Activated naive CD4-positive, alpha-beta T cell treated with anti-CD3 and anti-CD28 coated beads for 36 hours (primary cell): ENCODE measurements around the gene SNRPA. TPM values are rescaled to one million over a fixed set of nuclear protein-coding genes. Genes with fewer than 3 reads are reported as not detected.
"Not testable (repeated sequence)": the region's sequence is repeated elsewhere in the genome, so short reads cannot be mapped to it uniquely, and the experiment has no call there.

Source experiments
- CTCF ChIA-PET: fragments of 350-600 bp; sonication (Branson Sonifier 250); formaldehyde crosslinking; loops from one replicate; lab custom pipeline; 2021; ENCODE audit warnings: antibody characterized with exemption; lab: Charles Lee
- DNase-seq: peaks from one replicate; pipeline ENCODE4 v3.0.0-alpha.2; 2020
- H3K27ac Mint-ChIP-seq: one replicate; pipeline ENCODE4 v1.8.0; 2021; ENCODE audit warnings: mild to moderate bottlenecking, mixed read lengths
- H3K27me3 Mint-ChIP-seq: one replicate; pipeline ENCODE4 v1.8.0; 2021; ENCODE audit warnings: low read depth, mixed read lengths
- H3K36me3 Mint-ChIP-seq: one replicate; pipeline ENCODE4 v1.8.0; 2021; ENCODE audit warnings: low read depth, mixed read lengths
- H3K4me1 Mint-ChIP-seq: one replicate; pipeline ENCODE4 v1.8.0; 2021; ENCODE audit warnings: low read depth, mixed read lengths
- H3K4me3 Mint-ChIP-seq: one replicate; pipeline ENCODE4 v1.8.0; 2021; ENCODE audit warnings: mild to moderate bottlenecking, moderate library complexity, mixed read lengths
- H3K9me3 Mint-ChIP-seq: one replicate; pipeline ENCODE4 v1.8.0; 2021; ENCODE audit warnings: mixed read lengths
- intact Hi-C: fragments of 100-400 bp; cut with micrococcal nuclease; formaldehyde crosslinking; loops from one replicate; pipeline ENCODE4 v1.15.1; 2023
- total RNA-seq, 2 experiments: library from RNA; stranded (reverse); gene quantifications; one replicate each; pipeline ENCODE4 v1.2.3, GENCODE V29; 2021

SNRPA gene
- total RNA-seq, 2 experiments from 2014 or later: 264 to 312 TPM

DNA sequence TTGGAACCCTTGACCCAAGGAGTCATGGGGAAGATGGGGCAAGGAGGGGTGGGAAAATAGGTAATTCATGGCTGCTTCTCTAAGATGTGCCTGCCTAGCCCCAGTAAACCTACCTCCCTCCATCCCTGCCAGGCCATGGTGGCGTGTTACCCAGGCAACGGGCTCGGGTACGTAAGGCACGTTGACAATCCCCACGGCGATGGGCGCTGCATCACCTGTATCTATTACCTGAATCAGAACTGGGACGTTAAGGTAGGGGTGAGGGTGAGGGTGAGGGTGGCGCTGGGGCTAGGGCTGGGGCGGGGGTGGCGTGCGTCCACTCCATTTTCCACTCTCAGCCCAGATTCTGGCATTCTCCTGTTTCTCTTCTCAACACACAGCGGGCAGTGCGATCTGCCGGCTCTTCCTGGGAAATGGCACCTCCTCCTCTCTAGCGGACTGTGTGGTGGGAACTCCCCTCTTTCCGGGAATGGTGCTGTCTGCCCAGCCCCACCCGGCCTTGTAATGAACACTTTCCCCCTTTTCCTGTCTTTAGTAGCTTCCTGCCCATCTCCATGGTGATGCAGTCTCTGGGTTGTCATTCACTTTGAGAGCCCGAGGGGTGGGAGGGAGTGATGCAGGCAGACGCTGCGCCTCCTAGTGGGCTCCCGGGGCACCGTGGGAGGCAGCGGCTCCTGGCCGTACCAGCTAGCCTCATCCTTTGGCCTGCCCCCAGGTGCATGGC, 55.6 kb downstream of the SNRPA start:
- Mint-ChIP-seq H3K4me1 (peaks cover 81% of the 10 kb centered on the region), H3K36me3 (peaks cover 37% of the 10 kb centered on the region), H3K9me3 (no peaks in the 10 kb centered on the region), H3K4me3 (peak overlapping the region; percentile 67), H3K27ac (peak overlapping the region; percentile 93), H3K27me3 (no peaks in the 10 kb centered on the region)
- intact Hi-C loops: loop anchor here (1.0 kb wide), 2 partner anchors 8 to 56 kb away; partner anchors contain the start of gene ACTMAP
- DNase-seq: peak; percentile 90
- CTCF ChIA-PET: interaction anchor here (0.7 to 4.7 kb wide), 19 partner anchors 8 to 172 kb away, joined by 3 to 34 read pairs (median 3); partner anchors contain the start of genes ACTMAP, COQ8B, EGLN2 and MIA

DNA sequence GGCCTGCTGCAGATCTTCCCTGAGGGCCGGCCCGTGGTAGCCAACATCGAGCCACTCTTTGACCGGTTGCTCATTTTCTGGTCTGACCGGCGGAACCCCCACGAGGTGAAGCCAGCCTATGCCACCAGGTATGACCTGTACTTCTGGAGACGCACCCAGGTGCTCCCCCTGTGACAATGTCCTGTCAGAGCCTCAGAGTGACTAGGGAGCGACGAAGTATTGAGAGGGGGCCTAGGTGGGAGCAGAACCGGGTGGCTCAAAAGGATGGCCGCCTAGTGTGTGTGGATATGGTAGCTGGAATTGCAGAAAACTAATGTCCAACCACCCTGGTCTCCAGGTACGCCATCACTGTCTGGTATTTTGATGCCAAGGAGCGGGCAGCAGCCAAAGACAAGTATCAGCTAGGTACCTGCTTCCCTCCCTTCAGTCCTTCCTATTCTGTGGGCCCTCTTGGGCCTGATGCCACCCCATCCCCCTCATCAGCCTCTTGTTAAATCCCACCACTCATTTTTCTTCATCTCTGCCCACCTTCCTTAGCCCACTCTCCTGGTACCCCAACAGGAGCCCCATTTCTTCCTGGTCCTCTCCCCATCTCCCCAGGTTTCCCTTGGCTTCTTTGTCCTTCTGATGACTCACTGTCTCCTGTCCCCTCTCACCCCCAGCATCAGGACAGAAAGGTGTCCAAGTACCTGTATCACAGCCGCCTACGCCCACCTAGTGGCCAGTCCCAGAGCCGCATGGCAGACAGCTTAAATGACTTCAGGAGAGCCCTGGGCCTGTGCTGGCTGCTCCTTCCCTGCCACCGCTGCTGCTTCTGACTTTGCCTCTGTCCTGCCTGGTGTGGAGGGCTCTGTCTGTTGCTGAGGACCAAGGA, 56.4 kb downstream of the SNRPA start:
- Mint-ChIP-seq H3K27ac (peak overlapping the region; percentile 93), H3K4me1 (peaks cover 80% of the 10 kb centered on the region), H3K27me3 (no peaks in the 10 kb centered on the region), H3K36me3 (peaks cover 30% of the 10 kb centered on the region), H3K4me3 (peak overlapping the region; percentile 67), H3K9me3 (no peaks in the 10 kb centered on the region)
- CTCF ChIA-PET: interaction anchor here (0.6 to 4.7 kb wide), 18 partner anchors 9 to 173 kb away, joined by 3 to 34 read pairs (median 3); partner anchors contain the start of genes ACTMAP, COQ8B, EGLN2 and MIA
- intact Hi-C loops: no loop called here
- peak; percentile 49 for DNase-seq

GRCh38 chr19:40808021-40808325, 57.0 kb downstream of the SNRPA start:
- Mint-ChIP-seq H3K4me3 (no peak overlapping the region), H3K4me1 (peaks cover 74% of the 10 kb centered on the region), H3K36me3 (peaks cover 28% of the 10 kb centered on the region), H3K9me3 (no peaks in the 10 kb centered on the region), H3K27me3 (no peaks in the 10 kb centered on the region), H3K27ac (peak overlapping the region; percentile 93)
- CTCF ChIA-PET: interaction anchor here (1.0 to 4.7 kb wide), 7 partner anchors 12 to 145 kb away, joined by 3 to 34 read pairs (median 17); partner anchors contain the start of genes COQ8B and RAB4B
- DNase-seq: no peak
- intact Hi-C loops: no loop called here

- H3K27me3 Mint-ChIP-seq: no peaks in the 10 kb centered on the region
- CTCF ChIA-PET: interaction anchor here (4.6 to 4.7 kb wide), 2 partner anchors 55 to 146 kb away, joined by 30 to 34 read pairs; no protein-coding TSS in a partner anchor
- intact Hi-C loops: no loop called here
- no peaks in the 10 kb centered on the region for H3K9me3 Mint-ChIP-seq
- no peak for DNase-seq
- peaks cover 26% of the 10 kb centered on the region for H3K36me3 Mint-ChIP-seq
- H3K4me3 Mint-ChIP-seq: peak overlapping the region; percentile 15
- H3K4me1 Mint-ChIP-seq: peaks cover 69% of the 10 kb centered on the region
- H3K27ac Mint-ChIP-seq: peak overlapping the region; percentile 93
Observed at GRCh38 chr19:40808497-40808896, 57.5 kb downstream of the SNRPA start.

GRCh38 chr19:40809358-40810086, 58.5 kb downstream of the SNRPA start:
- CTCF ChIA-PET: interaction anchor here (0.8 to 4.7 kb wide), 2 partner anchors 34 to 56 kb away, joined by 3 to 34 read pairs; partner anchors contain the start of gene MIA
- no peaks in the 10 kb centered on the region for H3K27me3 Mint-ChIP-seq
- no peaks in the 10 kb centered on the region for H3K9me3 Mint-ChIP-seq
- peaks cover 59% of the 10 kb centered on the region for H3K4me1 Mint-ChIP-seq
- intact Hi-C loops: no loop called here
- no peak for DNase-seq
- peak overlapping the region; percentile 41 for H3K4me3 Mint-ChIP-seq
- H3K27ac Mint-ChIP-seq: peak overlapping the region; percentile 63
- peaks cover 17% of the 10 kb centered on the region for H3K36me3 Mint-ChIP-seq

DNA sequence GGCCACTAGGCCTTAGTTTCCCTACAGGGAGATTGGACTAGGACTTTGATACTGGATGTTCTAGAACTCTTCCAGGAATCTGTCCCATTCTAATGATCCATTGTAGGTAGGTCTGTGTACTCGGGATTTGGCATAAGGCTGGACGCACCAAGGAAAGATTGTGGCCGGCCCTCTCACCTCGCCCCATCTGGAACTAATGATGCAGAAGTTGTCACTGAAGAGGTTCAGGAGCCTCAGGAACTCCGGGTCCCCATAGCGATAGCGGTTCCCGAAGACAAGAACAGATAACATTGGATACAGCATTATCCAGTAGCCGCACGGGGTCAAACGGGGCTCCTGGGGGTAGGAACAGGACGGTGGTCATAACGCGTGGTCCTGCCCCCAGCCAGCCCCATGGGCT, 59.2 kb downstream of the SNRPA start:
- H3K27me3 Mint-ChIP-seq: no peaks in the 10 kb centered on the region
- H3K4me1 Mint-ChIP-seq: peaks cover 53% of the 10 kb centered on the region
- intact Hi-C loops: no loop called here
- DNase-seq: no peak
- peak overlapping the region; percentile 54 for H3K27ac Mint-ChIP-seq
- H3K36me3 Mint-ChIP-seq: peaks cover 15% of the 10 kb centered on the region
- H3K4me3 Mint-ChIP-seq: peak overlapping the region; percentile 41
- no peaks in the 10 kb centered on the region for H3K9me3 Mint-ChIP-seq
- CTCF ChIA-PET: no interaction called here

DNA sequence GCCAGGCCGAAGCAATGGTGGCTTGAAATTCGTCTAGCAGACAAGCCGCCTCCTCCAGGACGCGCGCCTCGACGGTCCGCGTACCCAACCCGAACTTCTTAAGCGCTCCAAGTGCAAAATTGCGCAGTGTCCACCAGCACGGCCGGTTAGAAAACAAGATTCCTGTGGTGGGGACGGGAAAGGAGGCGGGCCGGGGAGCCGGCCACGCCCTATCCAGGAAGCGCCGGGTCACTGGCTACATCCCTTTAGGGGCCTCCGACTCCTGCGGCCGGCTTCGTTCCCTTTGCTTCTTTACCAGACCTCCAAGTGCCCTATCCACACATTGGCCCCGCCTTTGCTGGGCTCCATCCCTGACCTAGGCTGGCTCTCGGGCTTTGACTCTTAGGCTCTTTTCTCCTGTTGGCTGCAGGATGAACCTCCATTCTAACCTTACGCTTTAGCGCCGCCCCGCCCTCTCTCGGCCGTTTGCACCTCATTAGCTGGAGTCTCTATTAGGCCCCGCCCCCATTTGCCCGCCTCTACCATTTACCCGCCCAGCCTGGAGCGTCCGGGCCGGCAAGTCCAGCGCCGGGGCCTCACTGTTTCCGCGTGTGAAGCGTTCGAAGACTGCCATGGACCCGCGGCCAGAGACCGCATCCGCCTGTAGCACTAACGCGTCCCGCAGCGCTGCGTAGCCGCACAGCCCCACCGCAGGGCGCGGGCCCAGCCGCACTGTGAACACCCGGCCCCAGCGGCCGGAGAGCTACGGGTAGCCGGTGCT, 59.8 kb downstream of the SNRPA start:
- Mint-ChIP-seq H3K4me1 (peaks cover 46% of the 10 kb centered on the region), H3K27ac (peak overlapping the region; percentile 86)

DNA sequence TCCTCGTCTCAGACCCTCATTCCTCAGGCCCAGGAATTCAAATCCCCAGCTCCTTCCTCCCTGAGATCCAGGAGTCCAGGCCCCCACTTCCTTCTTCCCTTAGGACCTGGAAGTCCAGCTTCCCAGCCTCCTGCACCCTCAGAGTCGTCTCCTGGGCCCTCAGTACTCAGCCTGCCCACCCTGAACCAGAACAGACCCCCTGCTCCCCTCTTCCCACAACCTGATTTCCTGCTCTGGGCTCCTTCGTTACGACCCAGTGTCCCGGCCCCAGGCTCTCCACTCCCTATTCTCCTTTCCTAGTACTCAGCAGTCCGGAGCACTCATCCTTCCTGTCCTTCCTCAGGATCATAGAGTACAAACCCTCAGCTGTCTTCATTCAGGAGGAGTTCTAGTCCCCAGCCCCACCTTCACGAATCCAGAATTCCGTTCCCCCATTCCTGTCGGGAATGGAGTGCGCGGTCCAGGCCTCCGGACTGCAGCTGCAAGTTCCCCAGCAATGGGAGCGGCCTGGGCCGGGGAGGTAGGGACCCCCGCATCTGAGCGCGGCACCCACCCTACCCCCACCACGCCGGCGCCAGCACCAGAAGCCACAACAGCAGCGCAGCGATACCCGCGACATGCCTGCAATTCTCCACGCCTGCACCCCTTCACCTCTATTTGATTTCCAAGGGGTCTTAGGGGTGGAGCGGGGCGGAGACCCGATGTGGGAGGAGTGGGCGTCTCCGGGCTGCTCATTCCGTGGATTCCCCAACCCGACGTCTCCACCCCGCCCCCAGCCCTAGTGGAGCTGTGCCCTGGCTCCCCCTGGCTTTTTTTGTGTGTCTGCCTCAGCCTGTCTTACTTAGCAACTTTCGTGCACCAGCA, 60.7 kb downstream of the SNRPA start:
- Mint-ChIP-seq H3K4me3 (peak overlapping the region; percentile 88), H3K27me3 (no peaks in the 10 kb centered on the region), H3K36me3 (peaks cover 12% of the 10 kb centered on the region), H3K4me1 (peaks cover 37% of the 10 kb centered on the region), H3K9me3 (no peaks in the 10 kb centered on the region), H3K27ac (peak overlapping the region; percentile 26)
- DNase-seq: peak; percentile 72
- CTCF ChIA-PET: interaction anchor here (0.5 to 1.4 kb wide), 8 partner anchors 8 to 333 kb away, joined by 3 to 4 read pairs (median 3); no protein-coding TSS in a partner anchor
- intact Hi-C loops: no loop called here

More for the DNA sequence above, 59.8 kb downstream of the SNRPA start:
- H3K27me3 Mint-ChIP-seq, H3K9me3 Mint-ChIP-seq, intact Hi-C loops: not testable (repeated sequence)
- CTCF ChIA-PET: interaction anchor here (0.6 to 1.0 kb wide), 5 partner anchors 8 to 176 kb away, joined by 3 to 4 read pairs (median 3); no protein-coding TSS in a partner anchor
- Mint-ChIP-seq H3K4me3 (peak overlapping the region; percentile 88), H3K36me3 (peaks cover 13% of the 10 kb centered on the region)
- peak; percentile 70 for DNase-seq

- H3K27me3 Mint-ChIP-seq, H3K27ac Mint-ChIP-seq, H3K36me3 Mint-ChIP-seq, H3K9me3 Mint-ChIP-seq, DNase-seq, intact Hi-C loops: not testable (repeated sequence)
- Mint-ChIP-seq H3K4me1 (peaks cover 31% of the 10 kb centered on the region), H3K4me3 (peak overlapping the region; percentile 88)
- CTCF ChIA-PET: interaction anchor here (1.2 to 1.4 kb wide), 2 partner anchors 9 to 91 kb away, joined by 3 read pairs; no protein-coding TSS in a partner anchor
Observed at GRCh38 chr19:40812571-40812970, 61.6 kb downstream of the SNRPA start.

DNA sequence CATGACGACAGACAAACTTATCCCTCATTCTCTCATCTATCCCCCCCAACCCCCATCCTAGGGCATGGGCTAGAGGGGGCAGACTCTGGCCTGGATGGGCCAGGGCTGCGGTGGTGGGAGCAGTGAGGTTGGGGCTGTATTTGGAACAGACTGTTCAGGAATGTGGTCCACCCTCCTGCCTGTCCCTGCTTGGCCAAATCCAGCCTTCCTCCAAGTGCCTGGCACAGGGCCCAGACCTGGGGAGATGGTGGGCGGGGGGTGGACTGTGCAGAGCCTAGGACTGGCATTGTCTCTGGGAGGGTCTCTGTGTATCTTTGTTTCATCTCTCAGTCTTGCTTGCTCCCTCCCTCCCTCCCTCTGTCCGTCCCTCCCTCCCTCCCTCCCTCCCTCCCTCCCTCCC, 62.2 kb downstream of the SNRPA start:
- CTCF ChIA-PET: no interaction called here
- Mint-ChIP-seq H3K4me1 (peaks cover 33% of the 10 kb centered on the region), H3K27ac (no peak overlapping the region), H3K36me3 (peaks cover 3% of the 10 kb centered on the region), H3K9me3 (no peaks in the 10 kb centered on the region), H3K27me3 (no peaks in the 10 kb centered on the region), H3K4me3 (no peak overlapping the region)
- DNase-seq: no peak
- intact Hi-C loops: no loop called here
